Stomach smooth muscle (tissue), 2 donors: ENCODE measurements around the gene MED31.
"Not testable (repeated sequence)": the region's sequence is repeated elsewhere in the genome, so short reads cannot be mapped to it uniquely, and the experiment has no call there.

Source experiments
- H3K27ac ChIP-seq: one replicate; pipeline ENCODE4 v1.7.0; 2013; ENCODE audit warnings: mild to moderate bottlenecking, low read length, inconsistent platforms
- H3K27me3 ChIP-seq, 2 donors: one replicate each; pipeline ENCODE4 v1.7.0; 2013; ENCODE audit warnings: low read length in 2 of 2; ENCODE audit not compliant: insufficient read depth in 2 of 2, control insufficient read depth in 1 of 2
- H3K36me3 ChIP-seq, 2 donors: one replicate each; pipeline ENCODE4 v1.7.0; 2013; ENCODE audit warnings: low read length in 2 of 2; ENCODE audit not compliant: control insufficient read depth in 2 of 2, insufficient read depth in 2 of 2
- H3K4me1 ChIP-seq: one replicate; pipeline ENCODE4 v1.7.0; 2013; ENCODE audit warnings: low read length; ENCODE audit not compliant: control insufficient read depth, insufficient read depth
- H3K4me3 ChIP-seq, 2 donors: one replicate each; pipeline ENCODE4 v1.7.0; 2013; ENCODE audit warnings: low read length in 2 of 2
- H3K9ac ChIP-seq, 2 donors: one replicate each; pipeline ENCODE4 v1.7.0; 2013; ENCODE audit warnings: low read length in 2 of 2, mild to moderate bottlenecking in 1 of 2
- H3K9me3 ChIP-seq, 2 donors: one replicate each; pipeline ENCODE4 v1.7.0; 2013; ENCODE audit warnings: low read length in 2 of 2; ENCODE audit not compliant: control insufficient read depth in 2 of 2
- donor health status: healthy.
- donor health status: Pancreatic carcinoma.

The MED31 gene

DNA sequence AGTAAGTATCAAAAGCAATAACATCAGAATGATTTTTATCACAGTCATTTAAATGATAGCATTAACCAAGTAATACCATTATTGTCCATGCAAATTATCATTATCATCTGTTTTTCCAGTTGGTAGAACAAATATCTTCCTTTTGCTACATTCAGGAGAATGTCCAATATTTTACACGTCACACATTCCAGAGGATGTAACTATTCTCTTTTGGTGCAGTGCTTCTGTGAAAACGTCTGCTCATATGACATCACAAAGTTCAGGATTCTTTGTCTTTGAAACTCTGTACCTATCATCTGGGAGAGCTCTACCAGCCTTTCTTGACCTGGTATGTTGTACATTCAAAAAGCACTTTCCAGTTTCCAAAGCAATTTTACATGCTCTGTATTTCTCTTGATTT is 54.9 kb downstream of the MED31 start:
- H3K9ac ChIP-seq, result no peak overlapping the region
- no peaks in the 10 kb centered on the region for H3K4me1 ChIP-seq
- H3K36me3 ChIP-seq, result peaks cover 31 to 52% of the 10 kb centered on the region in 2 donors
- H3K4me3 ChIP-seq, result no peak overlapping the region
- H3K9me3 ChIP-seq, result no peaks in the 10 kb centered on the region
- no peak overlapping the region for H3K27ac ChIP-seq
- no peaks in the 10 kb centered on the region for H3K27me3 ChIP-seq

- H3K4me3 ChIP-seq, result no peak overlapping the region
- H3K4me1 ChIP-seq, result no peaks in the 10 kb centered on the region
- H3K9ac ChIP-seq, result no peak overlapping the region
- no peak overlapping the region for H3K27ac ChIP-seq
- no peaks in the 10 kb centered on the region for H3K9me3 ChIP-seq
- H3K27me3 ChIP-seq, result no peaks in the 10 kb centered on the region
- peaks cover 31 to 52% of the 10 kb centered on the region in 2 donors for H3K36me3 ChIP-seq
These were observed 55.3 kb downstream of the MED31 start for GRCh38 chr17:6596081-6596480.

DNA sequence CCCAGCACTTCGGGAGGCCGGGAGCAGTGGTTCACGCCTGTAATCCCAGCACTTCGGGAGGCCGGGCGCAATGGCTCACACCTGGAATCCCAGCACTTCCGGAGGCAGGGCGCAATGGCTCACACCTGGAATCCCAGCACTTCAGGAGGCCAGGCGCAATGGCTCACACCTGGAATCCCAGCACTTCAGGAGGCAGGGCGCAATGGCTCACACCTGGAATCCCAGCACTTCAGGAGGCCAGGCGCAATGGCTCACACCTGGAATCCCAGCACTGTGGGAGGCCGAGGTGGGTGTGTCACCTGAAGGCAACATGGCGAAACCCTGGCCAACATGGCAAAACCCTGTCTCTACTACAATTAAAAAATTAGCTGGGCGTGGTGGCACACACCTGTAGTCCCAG is 58.0 kb downstream of the MED31 start:
- H3K4me3 ChIP-seq, H3K4me1 ChIP-seq, H3K27me3 ChIP-seq, H3K9me3 ChIP-seq, H3K27ac ChIP-seq, H3K9ac ChIP-seq: not testable (repeated sequence)
- peaks cover 46 to 53% of the 10 kb centered on the region in 2 donors for H3K36me3 ChIP-seq
